C1 segment of cervical spinal cord (tissue), 14 donors: ENCODE measurements around the gene CDH22.

ENCODE experiments used
- DNase-seq, 14 donors: peaks; one replicate each; lab custom pipeline; 2025; lab: John Stamatoyannopoulos, UW

CDH22 gene

GRCh38 chr20:46145713-46146112, 162.6 kb downstream of the CDH22 start:
- peak in 1 of 14 donors; percentile 55 for DNase-seq

- DNase-seq = no peak
Measured at GRCh38 chr20:46144432-46145025, 163.8 kb downstream of the CDH22 start.

- DNase-seq = no peak
Measured at GRCh38 chr20:46142124-46142523, 166.2 kb downstream of the CDH22 start.

GRCh38 chr20:46139908-46140482, 168.3 kb downstream of the CDH22 start:
- no peak for DNase-seq

GRCh38 chr20:46139266-46139889, 168.9 kb downstream of the CDH22 start:
- peak in 1 of 14 donors; percentile 5 for DNase-seq

- no peak for DNase-seq
Measured at GRCh38 chr20:46137816-46138215, 170.5 kb downstream of the CDH22 start.

- DNase-seq = peak in 3 of 14 donors; percentile 6 to 39 (median 27)
Measured at GRCh38 chr20:46135856-46136633, 172.3 kb downstream of the CDH22 start.

- DNase-seq = no peak
Measured at GRCh38 chr20:46134716-46135115, 173.6 kb downstream of the CDH22 start.

GRCh38 chr20:46133886-46134654, 174.2 kb downstream of the CDH22 start:
- no peak for DNase-seq

- DNase-seq = peak in 13 of 14 donors; percentile 10 to 76 (median 29)
Measured at GRCh38 chr20:46132705-46133120, 175.6 kb downstream of the CDH22 start.

- DNase-seq = no peak
Measured at GRCh38 chr20:46131396-46131795, 176.9 kb downstream of the CDH22 start.

GRCh38 chr20:46130534-46130933, 177.8 kb downstream of the CDH22 start:
- DNase-seq = peak in 1 of 14 donors; percentile 87

GRCh38 chr20:46129955-46130481, 178.3 kb downstream of the CDH22 start:
- DNase-seq = peak in 3 of 14 donors; percentile 8 to 95 (median 37)

GRCh38 chr20:46128310-46129151, 179.8 kb downstream of the CDH22 start:
- peak in 5 of 14 donors; percentile 5 to 60 (median 23) for DNase-seq

GRCh38 chr20:46127396-46128010, 180.8 kb downstream of the CDH22 start:
- peak in 1 of 14 donors; percentile 32 for DNase-seq

GRCh38 chr20:46126440-46127056, 181.8 kb downstream of the CDH22 start:
- DNase-seq = no peak
